ENCODE results near the gene ZNF688. TPM values are rescaled to one million over a fixed set of nuclear protein-coding genes. Genes with fewer than 3 reads are reported as not detected.
A peak's percentile ranks its signal among the peaks of the same experiment; 100 is the strongest.

Gene ZNF688
- polyA plus RNA-seq, 2 donors: 8.4 to 16.3 TPM

- H3K9me3 ChIP-seq (ENCODE audit: control insufficient read depth in 2 of 2, insufficient read depth in 1 of 2, low read depth in 1 of 2, low read length in 1 of 2): no peaks in the 10 kb centered on the region
- no peak overlapping the region for H3K4me3 ChIP-seq (ENCODE audit: low read depth in 1 of 2, low read length in 2 of 2)
- no peaks in the 10 kb centered on the region for H3K27me3 ChIP-seq (ENCODE audit: control insufficient read depth in 1 of 2, insufficient read depth in 2 of 2, low read length in 2 of 2)
- H3K27ac ChIP-seq (ENCODE audit: low read depth in 2 of 2, low read length in 1 of 2): no peak overlapping the region
- 93 to 97% methylated on average over 3 of the region's 3 CpGs for WGBS, 2 donors
- H3K36me3 ChIP-seq (ENCODE audit: control insufficient read depth in 2 of 2, insufficient read depth in 2 of 2, low read length in 1 of 2): peaks cover 0 to 4% of the 10 kb centered on the region in 2 donors
- peaks cover 0 to 5% of the 10 kb centered on the region in 2 donors for H3K4me1 ChIP-seq (ENCODE audit: control insufficient read depth in 2 of 2, insufficient read depth in 2 of 2, low read length in 1 of 2)
Measured at GRCh38 chr16:30569281-30569680, 2.2 kb downstream of the ZNF688 start.

GRCh38 chr16:30567991-30568638 is 3.4 kb downstream of the ZNF688 start:
- Histone ChIP-seq H3K27ac (ENCODE audit: low read depth in 2 of 2, low read length in 1 of 2) (peak overlapping the region; percentile 23 to 77), H3K36me3 (ENCODE audit: control insufficient read depth in 2 of 2, insufficient read depth in 2 of 2, low read length in 1 of 2) (peaks cover 0 to 4% of the 10 kb centered on the region in 2 donors), H3K4me3 (ENCODE audit: low read depth in 1 of 2, low read length in 2 of 2) (no peak overlapping the region), H3K27me3 (ENCODE audit: control insufficient read depth in 1 of 2, insufficient read depth in 2 of 2, low read length in 2 of 2) (no peaks in the 10 kb centered on the region), H3K9me3 (ENCODE audit: control insufficient read depth in 2 of 2, insufficient read depth in 1 of 2, low read depth in 1 of 2, low read length in 1 of 2) (no peaks in the 10 kb centered on the region), H3K4me1 (ENCODE audit: control insufficient read depth in 2 of 2, insufficient read depth in 2 of 2, low read length in 1 of 2) (peaks cover 0 to 5% of the 10 kb centered on the region in 2 donors)
- 28 to 41% methylated on average over 6 of the region's 6 CpGs for WGBS, 2 donors

GRCh38 chr16:30567160-30567990 is 4.1 kb downstream of the ZNF688 start:
- H3K36me3 ChIP-seq (ENCODE audit: control insufficient read depth in 2 of 2, insufficient read depth in 2 of 2, low read length in 1 of 2): peaks cover 0 to 4% of the 10 kb centered on the region in 2 donors
- peak overlapping the region; percentile 23 to 77 for H3K27ac ChIP-seq (ENCODE audit: low read depth in 2 of 2, low read length in 1 of 2)
- WGBS, 2 donors: 66 to 68% methylated on average over 14 of the region's 14 CpGs
- H3K4me3 ChIP-seq (ENCODE audit: low read depth in 1 of 2, low read length in 2 of 2): no peak overlapping the region
- peaks cover 0 to 5% of the 10 kb centered on the region in 2 donors for H3K4me1 ChIP-seq (ENCODE audit: control insufficient read depth in 2 of 2, insufficient read depth in 2 of 2, low read length in 1 of 2)
- H3K27me3 ChIP-seq (ENCODE audit: control insufficient read depth in 1 of 2, insufficient read depth in 2 of 2, low read length in 2 of 2): no peaks in the 10 kb centered on the region
- no peaks in the 10 kb centered on the region for H3K9me3 ChIP-seq (ENCODE audit: control insufficient read depth in 2 of 2, insufficient read depth in 1 of 2, low read depth in 1 of 2, low read length in 1 of 2)

DNA sequence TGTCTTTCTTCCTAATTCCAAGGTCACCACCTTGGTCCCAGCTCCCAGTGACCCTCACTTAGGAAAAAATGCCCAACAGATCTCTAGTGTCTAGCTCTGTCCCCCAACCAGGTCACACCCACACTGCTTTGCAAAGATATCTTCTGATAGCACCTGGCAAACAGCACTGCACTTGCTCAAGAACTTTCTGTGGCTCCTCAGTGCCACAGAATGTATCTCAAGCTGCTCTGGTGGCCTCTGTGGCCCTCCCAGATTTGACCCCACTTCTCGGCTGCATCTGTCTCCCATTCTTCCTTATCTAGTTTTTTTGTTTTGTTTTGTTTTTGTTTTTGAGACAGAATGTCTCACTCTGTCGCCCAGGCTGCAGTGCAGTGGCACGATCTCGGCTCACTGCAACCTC is 5.0 kb downstream of the ZNF688 start:
- 87 to 89% methylated on average over 4 of the region's 4 CpGs for WGBS, 2 donors
- Histone ChIP-seq H3K27me3 (ENCODE audit: control insufficient read depth in 1 of 2, insufficient read depth in 2 of 2, low read length in 2 of 2) (no peaks in the 10 kb centered on the region), H3K4me1 (ENCODE audit: control insufficient read depth in 2 of 2, insufficient read depth in 2 of 2, low read length in 1 of 2) (peaks cover 0 to 5% of the 10 kb centered on the region in 2 donors), H3K9me3 (ENCODE audit: control insufficient read depth in 2 of 2, insufficient read depth in 1 of 2, low read depth in 1 of 2, low read length in 1 of 2) (no peaks in the 10 kb centered on the region), H3K4me3 (ENCODE audit: low read depth in 1 of 2, low read length in 2 of 2) (no peak overlapping the region), H3K36me3 (ENCODE audit: control insufficient read depth in 2 of 2, insufficient read depth in 2 of 2, low read length in 1 of 2) (peaks cover 0 to 4% of the 10 kb centered on the region in 2 donors), H3K27ac (ENCODE audit: low read depth in 2 of 2, low read length in 1 of 2) (no peak overlapping the region)

GRCh38 chr16:30565984-30566383 is 5.5 kb downstream of the ZNF688 start:
- no peaks in the 10 kb centered on the region for H3K27me3 ChIP-seq (ENCODE audit: control insufficient read depth in 1 of 2, insufficient read depth in 2 of 2, low read length in 2 of 2)
- H3K4me3 ChIP-seq (ENCODE audit: low read depth in 1 of 2, low read length in 2 of 2): no peak overlapping the region
- H3K36me3 ChIP-seq (ENCODE audit: control insufficient read depth in 2 of 2, insufficient read depth in 2 of 2, low read length in 1 of 2): peaks cover 0 to 4% of the 10 kb centered on the region in 2 donors
- WGBS, 2 donors: 66 to 67% methylated on average over 8 of the region's 8 CpGs
- H3K9me3 ChIP-seq (ENCODE audit: control insufficient read depth in 2 of 2, insufficient read depth in 1 of 2, low read depth in 1 of 2, low read length in 1 of 2): no peaks in the 10 kb centered on the region
- H3K27ac ChIP-seq (ENCODE audit: low read depth in 2 of 2, low read length in 1 of 2): no peak overlapping the region
- peaks cover 0 to 5% of the 10 kb centered on the region in 2 donors for H3K4me1 ChIP-seq (ENCODE audit: control insufficient read depth in 2 of 2, insufficient read depth in 2 of 2, low read length in 1 of 2)

GRCh38 chr16:30565526-30565925 is 6.0 kb downstream of the ZNF688 start:
- H3K27ac ChIP-seq (ENCODE audit: low read depth in 2 of 2, low read length in 1 of 2): no peak overlapping the region
- no peaks in the 10 kb centered on the region for H3K27me3 ChIP-seq (ENCODE audit: control insufficient read depth in 1 of 2, insufficient read depth in 2 of 2, low read length in 2 of 2)
- peaks cover 0 to 4% of the 10 kb centered on the region in 2 donors for H3K36me3 ChIP-seq (ENCODE audit: control insufficient read depth in 2 of 2, insufficient read depth in 2 of 2, low read length in 1 of 2)
- peaks cover 0 to 3% of the 10 kb centered on the region in 2 donors for H3K4me1 ChIP-seq (ENCODE audit: control insufficient read depth in 2 of 2, insufficient read depth in 2 of 2, low read length in 1 of 2)
- WGBS, 2 donors: 72 to 74% methylated on average over 7 of the region's 7 CpGs
- H3K4me3 ChIP-seq (ENCODE audit: low read depth in 1 of 2, low read length in 2 of 2): no peak overlapping the region
- H3K9me3 ChIP-seq (ENCODE audit: control insufficient read depth in 2 of 2, insufficient read depth in 1 of 2, low read depth in 1 of 2, low read length in 1 of 2): no peaks in the 10 kb centered on the region

- Histone ChIP-seq H3K9me3 (ENCODE audit: control insufficient read depth in 2 of 2, insufficient read depth in 1 of 2, low read depth in 1 of 2, low read length in 1 of 2) (no peaks in the 10 kb centered on the region), H3K4me3 (ENCODE audit: low read depth in 1 of 2, low read length in 2 of 2) (no peak overlapping the region), H3K36me3 (ENCODE audit: control insufficient read depth in 2 of 2, insufficient read depth in 2 of 2, low read length in 1 of 2) (no peaks in the 10 kb centered on the region), H3K4me1 (ENCODE audit: control insufficient read depth in 2 of 2, insufficient read depth in 2 of 2, low read length in 1 of 2) (peaks cover 0 to 2% of the 10 kb centered on the region in 2 donors), H3K27ac (ENCODE audit: low read depth in 2 of 2, low read length in 1 of 2) (no peak overlapping the region), H3K27me3 (ENCODE audit: control insufficient read depth in 1 of 2, insufficient read depth in 2 of 2, low read length in 2 of 2) (no peaks in the 10 kb centered on the region)
- 89 to 94% methylated on average over 14 of the region's 14 CpGs for WGBS, 2 donors
Measured at GRCh38 chr16:30562021-30562420, 9.5 kb downstream of the ZNF688 start.

DNA sequence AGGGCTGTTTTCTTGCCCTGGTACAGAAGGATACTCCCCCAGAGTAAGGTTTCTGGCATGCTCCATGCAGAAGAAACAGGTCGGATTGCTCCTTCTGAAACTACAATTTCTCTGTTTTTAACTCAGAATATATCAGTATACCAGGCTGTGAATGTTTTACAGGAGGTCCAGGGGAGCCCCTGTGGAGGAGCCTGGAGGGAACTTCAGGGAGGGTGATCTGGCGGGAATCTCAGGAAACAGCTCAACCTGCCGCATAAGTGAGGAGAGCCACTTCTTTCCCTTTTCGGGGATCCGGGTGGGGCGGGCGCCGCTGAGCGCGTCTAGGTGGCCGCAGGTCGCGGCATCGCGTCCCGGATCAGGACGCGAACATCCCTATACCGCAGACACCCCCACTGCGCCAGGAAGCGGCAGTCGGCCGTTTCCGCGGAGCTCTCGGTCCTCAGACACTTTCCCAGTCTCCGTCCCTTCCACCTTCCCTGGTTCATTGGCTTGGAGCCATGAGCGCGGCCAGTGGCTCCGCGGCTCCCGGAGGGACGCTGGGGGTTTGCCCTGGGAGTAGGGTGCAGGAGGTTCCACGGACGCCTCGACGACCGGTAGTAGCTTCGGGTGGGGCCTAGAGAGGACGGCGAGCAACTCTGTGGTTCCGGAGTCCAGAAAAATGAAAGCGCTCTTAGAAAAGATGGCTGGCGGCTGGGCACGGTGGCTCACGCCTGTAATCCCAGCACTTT is 10.3 kb downstream of the ZNF688 start:
- H3K27me3 ChIP-seq (ENCODE audit: control insufficient read depth in 1 of 2, insufficient read depth in 2 of 2, low read length in 2 of 2): no peaks in the 10 kb centered on the region
- H3K4me3 ChIP-seq (ENCODE audit: low read depth in 1 of 2, low read length in 2 of 2): peak overlapping the region; percentile 42 to 43
- no peaks in the 10 kb centered on the region for H3K9me3 ChIP-seq (ENCODE audit: control insufficient read depth in 2 of 2, insufficient read depth in 1 of 2, low read depth in 1 of 2, low read length in 1 of 2)
- peak overlapping the region in 1 of 2 donors; percentile 33 for H3K27ac ChIP-seq (ENCODE audit: low read depth in 2 of 2, low read length in 1 of 2)
- WGBS, 2 donors: 19 to 23% methylated on average over 46 of the region's 46 CpGs
- peaks cover under 1 to 2% of the 10 kb centered on the region in 2 donors for H3K4me1 ChIP-seq (ENCODE audit: control insufficient read depth in 2 of 2, insufficient read depth in 2 of 2, low read length in 1 of 2)
- H3K36me3 ChIP-seq (ENCODE audit: control insufficient read depth in 2 of 2, insufficient read depth in 2 of 2, low read length in 1 of 2): peaks cover 0 to under 1% of the 10 kb centered on the region in 2 donors

DNA sequence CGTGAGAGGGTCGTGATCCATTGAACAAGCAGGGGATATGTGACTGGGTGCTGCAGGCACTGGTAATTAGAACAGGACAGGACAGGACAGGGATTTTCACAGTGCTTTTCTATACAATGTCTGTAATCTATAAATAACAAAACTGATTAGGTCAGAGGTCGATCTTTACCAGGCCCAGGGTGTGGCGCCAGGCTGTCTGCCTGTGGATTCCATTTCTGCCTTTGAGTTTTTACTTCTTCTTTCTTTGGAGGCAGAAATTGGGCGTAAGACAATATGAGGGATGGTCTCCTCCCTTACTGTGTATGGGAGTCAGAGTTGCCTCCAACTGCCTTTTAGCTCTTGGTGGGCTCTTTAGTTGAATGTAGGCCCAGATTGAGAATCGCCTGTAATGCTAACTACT is 11.8 kb downstream of the ZNF688 start:
- peaks cover 0 to 12% of the 10 kb centered on the region in 2 donors for H3K36me3 ChIP-seq (ENCODE audit: control insufficient read depth in 2 of 2, insufficient read depth in 2 of 2, low read length in 1 of 2)
- H3K9me3 ChIP-seq (ENCODE audit: control insufficient read depth in 2 of 2, insufficient read depth in 1 of 2, low read depth in 1 of 2, low read length in 1 of 2): no peaks in the 10 kb centered on the region
- H3K27ac ChIP-seq (ENCODE audit: low read depth in 2 of 2, low read length in 1 of 2): no peak overlapping the region
- no peaks in the 10 kb centered on the region for H3K27me3 ChIP-seq (ENCODE audit: control insufficient read depth in 1 of 2, insufficient read depth in 2 of 2, low read length in 2 of 2)
- peaks cover 2 to 3% of the 10 kb centered on the region in 2 donors for H3K4me1 ChIP-seq (ENCODE audit: control insufficient read depth in 2 of 2, insufficient read depth in 2 of 2, low read length in 1 of 2)
- 89 to 97% methylated on average over 6 of the region's 6 CpGs for WGBS, 2 donors
- H3K4me3 ChIP-seq (ENCODE audit: low read depth in 1 of 2, low read length in 2 of 2): no peak overlapping the region

Measured in esophagus (tissue), 2 donors.